GM18870 (cell line): ENCODE results near the gene GNAT3.

Source experiments
- ATAC-seq: cut with Tn5 transposase; IDR thresholded peaks from one replicate; pipeline ENCODE4 v1.9.1; 2021; ENCODE audit warnings: moderate library complexity; ENCODE audit not compliant: unreplicated experiment

GNAT3 gene

GRCh38 chr7:80428161-80429054 lies 83.5 kb downstream of the GNAT3 start:
- no peak for ATAC-seq

GRCh38 chr7:80427218-80427617 lies 84.6 kb downstream of the GNAT3 start:
- no peak for ATAC-seq

GRCh38 chr7:80420876-80421275 lies 91.0 kb downstream of the GNAT3 start:
- no peak for ATAC-seq

- ATAC-seq, result no peak
These were observed 94.6 kb downstream of the GNAT3 start for GRCh38 chr7:80417211-80417793.

- no peak for ATAC-seq
These were observed 96.3 kb downstream of the GNAT3 start for GRCh38 chr7:80415522-80415921.

GRCh38 chr7:80415114-80415513 lies 96.8 kb downstream of the GNAT3 start:
- no peak for ATAC-seq

GRCh38 chr7:80414331-80414730 lies 97.5 kb downstream of the GNAT3 start:
- no peak for ATAC-seq

GRCh38 chr7:80413383-80413945 lies 98.4 kb downstream of the GNAT3 start:
- ATAC-seq, result no peak

GRCh38 chr7:80412842-80413241 lies 99.0 kb downstream of the GNAT3 start:
- ATAC-seq, result no peak

GRCh38 chr7:80411621-80412020 lies 100.2 kb downstream of the GNAT3 start:
- ATAC-seq, result no peak

GRCh38 chr7:80410081-80410480 lies 101.8 kb downstream of the GNAT3 start:
- ATAC-seq, result no peak
